Tibial nerve (tissue), 4 donors: ENCODE data around the gene MICAL2.

Experiments
- CTCF ChIP-seq, 5 experiments: fragments of 200-600 bp in 3 of 5; fragments of 450-650 bp in 2 of 5; sonication (generic) in 3 of 5; IDR thresholded peaks; one replicate each; pipeline ENCODE4 v1.5.1; 2016 to 2019; ENCODE audit warnings: antibody characterized with exemption in 5 of 5, mild to moderate bottlenecking in 3 of 5, moderate library complexity in 2 of 5
- EP300 ChIP-seq, 2 donors: sonication (generic); formaldehyde crosslinking; IDR thresholded peaks; one replicate each; pipeline ENCODE4 v1.6.1; 2017; ENCODE audit warnings: antibody characterized with exemption in 2 of 2, mild to moderate bottlenecking in 1 of 2

DNA sequence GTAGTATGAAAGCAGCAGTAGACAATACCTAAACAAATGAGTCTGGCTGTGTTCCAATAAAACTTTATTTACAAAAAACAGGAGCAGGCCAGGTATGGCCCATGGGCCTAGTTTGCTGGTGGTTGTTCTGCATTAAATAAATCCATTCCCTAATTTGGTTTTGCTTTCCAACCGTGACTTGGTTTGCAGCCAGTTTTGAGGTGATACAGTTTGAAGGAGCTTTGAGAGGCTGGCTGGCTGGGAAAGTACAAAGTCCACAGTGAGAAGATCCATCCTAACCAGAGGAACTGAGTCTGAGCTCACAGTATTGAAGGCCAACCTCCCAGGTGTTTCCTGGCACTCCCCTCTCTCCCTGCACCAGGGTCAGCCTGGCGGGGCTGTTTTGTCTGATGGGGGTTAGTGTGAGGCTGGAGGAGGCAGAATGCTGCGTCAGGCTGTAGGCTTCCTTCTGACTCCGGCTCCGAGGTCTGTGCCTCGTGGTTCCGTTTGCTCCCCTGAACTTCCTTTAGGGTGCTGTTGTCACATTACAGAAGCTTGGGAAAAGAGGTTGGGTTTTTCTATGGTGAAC is 129.5 kb downstream of the MICAL2 start:
- TF ChIP-seq CTCF (IDR thresholded peaks at IDR 0.05) = no peak
- no peak for TF ChIP-seq EP300 (IDR thresholded peaks at IDR 0.05)
